H9 (cell line): ENCODE data around the gene RPS19. TPM values are rescaled to one million over a fixed set of nuclear protein-coding genes. Genes with fewer than 3 reads are reported as not detected.

Experiments
- DNase-seq: peaks from one replicate; pipeline ENCODE4 v3.0.0-alpha.2; 2017
- H2AFZ ChIP-seq: one replicate; pipeline ENCODE4 v1.6.1; 2013; ENCODE audit warnings: mild to moderate bottlenecking, low read length, control low read depth, moderate library complexity
- H2AK5ac ChIP-seq: 2 replicates; pipeline ENCODE4 v1.6.1; 2013; ENCODE audit warnings: low read length, control low read depth, mixed read lengths; ENCODE audit not compliant: insufficient read length
- H2BK120ac ChIP-seq: one replicate; pipeline ENCODE4 v1.6.1; 2013; ENCODE audit warnings: low read depth, mild to moderate bottlenecking, low read length, control low read depth, inconsistent platforms; ENCODE audit not compliant: poor library complexity, severe bottlenecking
- H2BK12ac ChIP-seq: 2 replicates; pipeline ENCODE4 v1.6.1; 2013; ENCODE audit warnings: low read length, control low read depth, mixed read lengths, low read depth; ENCODE audit not compliant: insufficient read length
- H2BK15ac ChIP-seq: 2 replicates; pipeline ENCODE4 v1.6.1; 2013; ENCODE audit warnings: low read depth, low read length, control low read depth
- H2BK20ac ChIP-seq: one replicate; pipeline ENCODE4 v1.6.1; 2013; ENCODE audit warnings: low read depth, mild to moderate bottlenecking, low read length, control low read depth, inconsistent platforms; ENCODE audit not compliant: poor library complexity, severe bottlenecking
- H2BK5ac ChIP-seq: 2 replicates; pipeline ENCODE4 v1.6.1; 2013; ENCODE audit warnings: low read length, control low read depth, mixed read lengths; ENCODE audit not compliant: insufficient read length
- H3K14ac ChIP-seq: 2 replicates; pipeline ENCODE4 v1.6.1; 2013; ENCODE audit warnings: low read length, control low read depth; ENCODE audit not compliant: insufficient read depth
- H3K18ac ChIP-seq: 2 replicates; pipeline ENCODE4 v1.6.1; 2013; ENCODE audit warnings: low read depth, mild to moderate bottlenecking, mixed read lengths, low read length, control low read depth; ENCODE audit not compliant: insufficient read length
- H3K23ac ChIP-seq: 2 replicates; pipeline ENCODE4 v1.6.1; 2013; ENCODE audit warnings: low read length, control low read depth, mixed read lengths, low read depth; ENCODE audit not compliant: insufficient read length
- H3K23me2 ChIP-seq: 2 replicates; pipeline ENCODE4 v1.6.1; 2013; ENCODE audit warnings: low read depth, mild to moderate bottlenecking, mixed read lengths, low read length, control low read depth; ENCODE audit not compliant: insufficient read length, poor library complexity, severe bottlenecking
- H3K27ac ChIP-seq: 2 replicates; pipeline ENCODE4 v1.5.1; 2013; ENCODE audit warnings: low read length, control low read depth, mixed read lengths, low read depth; ENCODE audit not compliant: insufficient read length
- H3K27me3 ChIP-seq: 2 replicates; pipeline ENCODE4 v1.6.1; 2013; ENCODE audit warnings: low read length, control low read depth, inconsistent platforms; ENCODE audit not compliant: insufficient read depth
- H3K4ac ChIP-seq: 2 replicates; pipeline ENCODE4 v1.6.1; 2013; ENCODE audit warnings: low read depth, mild to moderate bottlenecking, control low read depth, inconsistent platforms, low read length, moderate library complexity
- H3K4me1 ChIP-seq: 2 replicates; pipeline ENCODE4 v1.6.1; 2013; ENCODE audit warnings: low read length, control low read depth, inconsistent platforms; ENCODE audit not compliant: insufficient read depth
- H3K4me2 ChIP-seq: 2 replicates; pipeline ENCODE4 v1.6.1; 2013; ENCODE audit warnings: low read length, control low read depth, mixed read lengths; ENCODE audit not compliant: insufficient read length, insufficient read depth
- H3K56ac ChIP-seq: 2 replicates; pipeline ENCODE4 v1.6.1; 2013; ENCODE audit warnings: low read depth, mild to moderate bottlenecking, mixed read lengths, low read length, control low read depth; ENCODE audit not compliant: insufficient read length
- H3K79me1 ChIP-seq: 2 replicates; pipeline ENCODE4 v1.6.1; 2013; ENCODE audit warnings: low read depth, mild to moderate bottlenecking, moderate library complexity, low read length, control low read depth, inconsistent platforms; ENCODE audit not compliant: insufficient read depth, poor library complexity, severe bottlenecking
- H3K79me2 ChIP-seq: 2 replicates; pipeline ENCODE4 v1.6.1; 2013; ENCODE audit warnings: low read length, control low read depth, inconsistent platforms; ENCODE audit not compliant: insufficient read depth
- H3K9ac ChIP-seq: 2 replicates; pipeline ENCODE4 v1.6.1; 2013; ENCODE audit warnings: low read length, control low read depth, mixed read lengths; ENCODE audit not compliant: insufficient read length; ENCODE audit errors: extremely low read depth
- H3K9me3 ChIP-seq: one replicate; pipeline ENCODE4 v1.6.1; 2013; ENCODE audit warnings: low read depth, low read length, inconsistent platforms; ENCODE audit not compliant: control insufficient read depth
- H3T11ph ChIP-seq: one replicate; pipeline ENCODE4 v1.6.1; 2013; ENCODE audit warnings: mild to moderate bottlenecking, low read length, control low read depth, inconsistent platforms
- H4K20me1 ChIP-seq: one replicate; pipeline ENCODE4 v1.6.1; 2013; ENCODE audit not compliant: control insufficient read depth, insufficient read length, insufficient read depth
- H4K5ac ChIP-seq: 2 replicates; pipeline ENCODE4 v1.6.1; 2013; ENCODE audit warnings: low read depth, mild to moderate bottlenecking, mixed read lengths, low read length, control low read depth; ENCODE audit not compliant: insufficient read length
- H4K8ac ChIP-seq: replicated peaks from 2 replicates; pipeline ENCODE4 v1.6.1; 2013; ENCODE audit warnings: low read length, control low read depth, mixed read lengths, low read depth; ENCODE audit not compliant: insufficient read length
- H4K91ac ChIP-seq: 2 replicates; pipeline ENCODE4 v1.6.1; 2013; ENCODE audit warnings: low read depth, mild to moderate bottlenecking, moderate library complexity, mixed read lengths, low read length, control low read depth; ENCODE audit not compliant: insufficient read length
- H3K27ac Mint-ChIP-seq, 3 experiments: 2 replicates in 2 of 3; 3 replicates in 1 of 3; pipeline ENCODE4 v1.8.0; 2020 to 2021; ENCODE audit warnings: mixed read lengths in 3 of 3, mild to moderate bottlenecking in 1 of 3, moderate library complexity in 1 of 3
- H3K27me3 Mint-ChIP-seq: 2 replicates; pipeline ENCODE4 v1.8.0; 2021; ENCODE audit warnings: low read depth, mild to moderate bottlenecking, moderate library complexity, mixed read lengths
- H3K36me3 Mint-ChIP-seq, 3 experiments: 2 replicates in 2 of 3; 3 replicates in 1 of 3; pipeline ENCODE4 v1.8.0; 2020 to 2021; ENCODE audit warnings: low read depth in 3 of 3, mixed read lengths in 3 of 3; ENCODE audit not compliant: insufficient read depth in 1 of 3
- H3K4me1 Mint-ChIP-seq, 2 experiments: 2 replicates each; pipeline ENCODE4 v1.8.0; 2020; ENCODE audit warnings: mixed read lengths in 2 of 2
- H3K4me3 Mint-ChIP-seq, 2 experiments: 2 replicates in 1 of 2; 3 replicates in 1 of 2; pipeline ENCODE4 v1.8.0; 2020 to 2021; ENCODE audit warnings: mild to moderate bottlenecking in 2 of 2, mixed read lengths in 2 of 2, moderate library complexity in 1 of 2
- H3K9me3 Mint-ChIP-seq, 2 experiments: 2 replicates in 1 of 2; 3 replicates in 1 of 2; pipeline ENCODE4 v1.8.0; 2020; ENCODE audit warnings: mild to moderate bottlenecking in 2 of 2, mixed read lengths in 2 of 2, moderate library complexity in 1 of 2
- CTCF ChIP-seq: fragments of 200-600 bp; sonication (generic); conservative IDR thresholded peaks from 3 replicates; pipeline ENCODE4 v1.8.0; 2021; ENCODE audit warnings: antibody characterized with exemption, mild to moderate bottlenecking
- WGBS: extraction: QIAGEN DNeasy Blood & Tissue Kit; methylation state at CpG from one replicate; pipeline ENCODE4 v1.1.7; 2013; ENCODE audit warnings: missing lambda C conversion rate, low lambda C conversion rate, mixed read lengths; ENCODE audit not compliant: insufficient read length; ENCODE audit errors: extremely low coverage; 5-methylcytosine and 5-hydroxymethylcytosine counted together
- total RNA-seq: library from RNA; stranded (reverse); gene quantifications from 2 replicates; pipeline ENCODE4 v1.2.1, GENCODE V29; 2021

Gene RPS19
- total RNA-seq, 1 experiment from 2014 or later = 3,024 TPM

DNA sequence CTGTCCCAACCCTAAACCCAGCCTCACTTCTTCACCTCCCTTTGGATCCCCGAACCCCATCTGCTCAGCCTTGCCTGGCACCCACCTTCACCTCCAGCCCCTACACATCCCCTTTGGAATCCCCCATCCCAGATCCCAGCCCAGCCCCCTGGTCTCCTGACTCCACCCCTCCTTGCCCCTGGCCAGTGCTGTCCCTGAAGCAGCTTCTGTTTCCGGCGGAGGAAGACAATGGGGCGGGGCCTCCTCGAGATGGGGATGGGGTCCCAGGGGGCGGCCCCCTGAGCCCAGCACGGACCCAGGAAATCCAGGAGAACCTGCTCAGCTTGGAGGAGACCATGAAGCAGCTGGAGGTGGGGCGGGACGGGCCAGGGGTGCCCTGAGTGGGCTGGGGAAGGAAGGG lies 46.2 kb downstream of the RPS19 start:
- Histone ChIP-seq H3K9ac (no peak overlapping the region), H3K9me3 (no peaks in the 10 kb centered on the region)
- peak overlapping the region in 2 of 3 experiments; percentile 50 to 59; a peak in 3 of 7 replicates for H3K27ac Mint-ChIP-seq

More for the DNA sequence above, 46.2 kb downstream of the RPS19 start:
- no peaks in the 10 kb centered on the region for H3K23me2 ChIP-seq
- Mint-ChIP-seq H3K27me3 (peaks cover 3% of the 10 kb centered on the region), H3K36me3 (peaks cover 15 to 47% (median 43%) of the 10 kb centered on the region in 3 experiments; a peak in 6 of 7 replicates), H3K4me1 (peaks cover 0 to 14% of the 10 kb centered on the region in 2 experiments; a peak in 2 of 4 replicates), H3K9me3 (no peaks in the 10 kb centered on the region), H3K4me3 (no peak overlapping the region)
- WGBS = no CpG with 5 or more reads among the region's 9 CpGs
- H3T11ph ChIP-seq = no peak overlapping the region
- H2BK15ac ChIP-seq = no peak overlapping the region
- no peak overlapping the region for H3K23ac ChIP-seq
- no peak overlapping the region for H3K27ac ChIP-seq
- TF ChIP-seq CTCF = no peak
- no peak overlapping the region for H3K56ac ChIP-seq
- H3K14ac ChIP-seq = no peak overlapping the region
- H2BK120ac ChIP-seq = no peak overlapping the region
- no peak overlapping the region for H4K5ac ChIP-seq
- H2AK5ac ChIP-seq = no peak overlapping the region
- H3K79me2 ChIP-seq = no peaks in the 10 kb centered on the region
- no peak overlapping the region for H2BK20ac ChIP-seq
- no peaks in the 10 kb centered on the region for H3K79me1 ChIP-seq
- no peaks in the 10 kb centered on the region for H4K20me1 ChIP-seq
- H4K91ac ChIP-seq = no peak overlapping the region
- no peak overlapping the region for H2BK5ac ChIP-seq
- H4K8ac ChIP-seq = no peak overlapping the region
- H3K27me3 ChIP-seq = peaks cover 13% of the 10 kb centered on the region
- DNase-seq = no peak
- no peak overlapping the region for H3K4ac ChIP-seq
- H3K4me1 ChIP-seq = no peaks in the 10 kb centered on the region
- H3K18ac ChIP-seq = no peak overlapping the region
- H2AFZ ChIP-seq = no peak overlapping the region
- no peak overlapping the region for H2BK12ac ChIP-seq
- no peak overlapping the region for H3K4me2 ChIP-seq
